Fibroblast of mammary gland (primary cell): ENCODE data around the gene RNF17.

Experiments
- DNase-seq: peaks from one replicate; pipeline ENCODE4 v3.0.0-alpha.2; 2010; ENCODE audit warnings: low read depth
- H3K4me3 ChIP-seq: 2 replicates; pipeline ENCODE4 v1.5.1; 2011; ENCODE audit warnings: low read depth, mild to moderate bottlenecking, low read length, moderate library complexity; ENCODE audit not compliant: control insufficient read depth
- CTCF ChIP-seq: conservative IDR thresholded peaks from 2 replicates; pipeline ENCODE4 v1.5.1; 2011; ENCODE audit warnings: low read depth, low read length, inconsistent platforms; ENCODE audit not compliant: control insufficient read depth, insufficient read depth

The RNF17 gene

DNA sequence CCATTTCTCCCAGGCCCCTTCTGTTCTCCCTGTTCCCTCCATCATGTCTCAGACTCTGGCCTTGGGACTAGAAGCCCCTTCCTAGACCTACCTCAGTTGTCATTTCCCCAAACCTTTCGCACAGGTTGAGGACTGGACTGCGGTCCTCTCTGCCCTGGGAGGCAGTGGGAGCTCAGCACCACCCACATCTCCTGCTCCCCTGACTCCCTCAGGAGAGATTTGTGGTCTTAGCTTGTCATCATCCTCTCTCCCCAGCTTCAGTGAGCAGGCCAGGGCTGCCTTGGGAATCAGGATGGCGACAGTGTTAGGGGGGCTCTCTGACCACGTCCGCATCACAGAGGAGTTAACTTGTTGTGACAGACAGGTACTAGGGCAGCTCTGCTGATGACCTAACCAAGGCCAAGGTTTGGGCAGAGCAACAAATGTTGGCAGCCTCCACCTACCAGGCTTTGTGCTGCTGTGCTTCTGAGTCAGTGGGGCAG, 25.6 kb upstream of the RNF17 start:
- no peak for TF ChIP-seq CTCF
- DNase-seq = no peak
- H3K4me3 ChIP-seq = no peak overlapping the region

DNA sequence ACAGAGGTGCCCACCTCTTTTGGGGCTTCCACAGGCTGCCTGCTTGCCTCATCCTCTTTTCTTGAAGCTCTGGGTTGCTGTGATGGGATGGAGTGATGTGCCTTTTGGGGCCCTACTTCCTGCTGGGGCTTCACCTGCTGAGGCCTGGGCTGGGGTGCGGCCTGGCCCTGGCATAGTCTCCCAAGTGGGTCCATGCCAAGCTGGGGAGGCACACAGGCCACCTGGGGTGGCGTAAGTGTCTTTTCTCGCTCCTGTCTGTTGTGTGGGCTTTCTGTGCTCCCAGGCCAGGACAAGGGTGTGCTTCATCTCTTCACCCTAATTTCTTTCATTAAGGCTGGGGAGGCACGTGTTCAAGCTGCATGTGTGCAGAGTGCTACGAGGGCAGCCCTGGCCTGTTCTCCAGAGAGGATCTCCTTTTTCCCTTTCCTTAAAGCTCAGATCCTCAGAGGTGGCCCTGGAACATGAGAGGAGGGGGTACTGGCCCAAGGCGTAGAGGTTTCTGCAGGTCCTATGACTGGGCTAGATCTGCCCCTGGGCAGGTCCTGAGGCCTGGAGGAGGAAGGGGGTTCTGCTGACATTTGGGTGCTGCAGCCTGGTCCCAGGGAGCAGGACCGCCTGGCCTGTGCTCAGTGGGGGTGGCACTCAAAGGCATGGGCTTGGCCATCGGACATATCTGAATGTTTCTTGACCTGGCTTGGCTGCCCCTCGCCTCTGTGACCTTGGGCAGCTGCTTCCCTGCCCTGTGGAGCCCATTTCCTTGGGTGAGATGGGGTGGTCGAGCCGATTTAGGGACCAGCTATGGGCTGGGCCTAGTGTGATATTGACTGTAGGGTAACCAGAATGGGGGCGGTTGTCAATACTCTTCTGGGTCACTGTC, 23.7 kb upstream of the RNF17 start:
- TF ChIP-seq CTCF = no peak
- no peak for DNase-seq
- no peak overlapping the region for H3K4me3 ChIP-seq

- TF ChIP-seq CTCF = peak; percentile 29
- H3K4me3 ChIP-seq = no peak overlapping the region
- no peak for DNase-seq
Observed at GRCh38 chr13:24741016-24741662, 22.8 kb upstream of the RNF17 start.

DNA sequence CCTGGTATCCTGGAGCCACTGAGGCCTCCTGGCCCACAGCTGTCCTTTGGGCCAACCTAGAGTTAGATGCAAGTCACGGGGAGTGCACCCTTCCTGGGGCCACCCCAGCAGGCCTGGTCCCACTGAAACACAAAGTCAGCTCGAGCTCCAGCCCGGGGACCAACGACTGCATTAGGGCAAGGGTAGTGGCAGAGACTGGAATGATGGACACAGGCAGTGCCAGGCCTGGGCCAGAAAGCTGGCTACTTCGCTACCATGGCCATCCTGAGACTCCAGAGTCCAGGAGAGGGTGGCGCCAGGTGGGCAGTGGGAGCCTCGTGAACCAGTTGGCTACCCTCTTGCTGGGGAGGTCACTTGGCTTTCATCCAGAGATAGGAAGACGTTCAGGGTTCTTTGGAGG, 22.2 kb upstream of the RNF17 start:
- no peak for TF ChIP-seq CTCF
- no peak for DNase-seq
- no peak overlapping the region for H3K4me3 ChIP-seq

- H3K4me3 ChIP-seq = no peak overlapping the region
- TF ChIP-seq CTCF = no peak
- DNase-seq = no peak
Observed at GRCh38 chr13:24742294-24742693, 21.7 kb upstream of the RNF17 start.

DNA sequence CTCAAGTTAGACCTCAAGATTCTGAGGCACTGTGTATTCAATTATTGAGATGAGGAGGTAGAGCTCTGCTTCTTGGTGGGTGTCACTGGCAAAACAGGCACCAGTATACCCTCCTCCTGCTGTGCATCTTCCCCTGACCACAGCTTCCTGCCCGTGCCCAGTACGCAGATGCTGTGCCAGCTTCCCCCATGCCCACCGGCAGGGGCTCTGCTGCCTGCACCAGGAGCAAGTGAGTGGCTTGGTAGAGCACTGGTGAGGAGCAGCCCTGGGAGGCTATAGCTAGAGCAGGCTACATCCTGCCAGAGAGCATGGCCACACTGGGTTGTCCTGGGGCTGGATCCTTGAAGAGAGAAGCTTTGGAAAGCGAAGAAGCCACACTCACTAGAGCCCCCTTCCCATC, 21.0 kb upstream of the RNF17 start:
- no peak for DNase-seq
- H3K4me3 ChIP-seq = no peak overlapping the region
- TF ChIP-seq CTCF = no peak

DNA sequence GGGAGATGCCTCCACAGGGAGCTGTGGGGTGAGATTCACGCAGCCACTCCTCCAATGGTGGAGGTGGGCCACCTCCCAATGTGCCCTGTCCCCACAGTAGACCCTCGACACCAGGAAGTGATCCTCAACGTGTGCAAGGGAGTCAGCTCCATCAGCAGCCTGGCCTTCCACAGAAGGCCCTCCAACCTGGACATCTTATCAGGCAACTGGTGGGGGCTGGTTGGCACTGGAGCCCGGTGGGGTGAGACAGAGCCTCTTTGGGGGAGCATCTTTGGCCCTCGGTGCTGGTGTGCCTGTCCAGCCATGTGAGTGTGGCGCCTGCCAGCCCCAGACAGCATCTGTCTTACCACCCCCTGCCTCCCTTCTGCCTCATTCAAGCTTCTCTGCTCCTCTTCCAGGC, 19.7 kb upstream of the RNF17 start:
- no peak for DNase-seq
- TF ChIP-seq CTCF = no peak
- no peak overlapping the region for H3K4me3 ChIP-seq
